GM21529 (cell line): ENCODE measurements around the gene TTC21A.
A peak's percentile ranks its signal among the peaks of the same experiment; 100 is the strongest.
"Not testable (repeated sequence)": the region's sequence is repeated elsewhere in the genome, so short reads cannot be mapped to it uniquely, and the experiment has no call there.

Experiments
- ATAC-seq: cut with Tn5 transposase; IDR thresholded peaks from one replicate; pipeline ENCODE4 v1.9.1; 2021; ENCODE audit not compliant: unreplicated experiment

The TTC21A gene, protein sequence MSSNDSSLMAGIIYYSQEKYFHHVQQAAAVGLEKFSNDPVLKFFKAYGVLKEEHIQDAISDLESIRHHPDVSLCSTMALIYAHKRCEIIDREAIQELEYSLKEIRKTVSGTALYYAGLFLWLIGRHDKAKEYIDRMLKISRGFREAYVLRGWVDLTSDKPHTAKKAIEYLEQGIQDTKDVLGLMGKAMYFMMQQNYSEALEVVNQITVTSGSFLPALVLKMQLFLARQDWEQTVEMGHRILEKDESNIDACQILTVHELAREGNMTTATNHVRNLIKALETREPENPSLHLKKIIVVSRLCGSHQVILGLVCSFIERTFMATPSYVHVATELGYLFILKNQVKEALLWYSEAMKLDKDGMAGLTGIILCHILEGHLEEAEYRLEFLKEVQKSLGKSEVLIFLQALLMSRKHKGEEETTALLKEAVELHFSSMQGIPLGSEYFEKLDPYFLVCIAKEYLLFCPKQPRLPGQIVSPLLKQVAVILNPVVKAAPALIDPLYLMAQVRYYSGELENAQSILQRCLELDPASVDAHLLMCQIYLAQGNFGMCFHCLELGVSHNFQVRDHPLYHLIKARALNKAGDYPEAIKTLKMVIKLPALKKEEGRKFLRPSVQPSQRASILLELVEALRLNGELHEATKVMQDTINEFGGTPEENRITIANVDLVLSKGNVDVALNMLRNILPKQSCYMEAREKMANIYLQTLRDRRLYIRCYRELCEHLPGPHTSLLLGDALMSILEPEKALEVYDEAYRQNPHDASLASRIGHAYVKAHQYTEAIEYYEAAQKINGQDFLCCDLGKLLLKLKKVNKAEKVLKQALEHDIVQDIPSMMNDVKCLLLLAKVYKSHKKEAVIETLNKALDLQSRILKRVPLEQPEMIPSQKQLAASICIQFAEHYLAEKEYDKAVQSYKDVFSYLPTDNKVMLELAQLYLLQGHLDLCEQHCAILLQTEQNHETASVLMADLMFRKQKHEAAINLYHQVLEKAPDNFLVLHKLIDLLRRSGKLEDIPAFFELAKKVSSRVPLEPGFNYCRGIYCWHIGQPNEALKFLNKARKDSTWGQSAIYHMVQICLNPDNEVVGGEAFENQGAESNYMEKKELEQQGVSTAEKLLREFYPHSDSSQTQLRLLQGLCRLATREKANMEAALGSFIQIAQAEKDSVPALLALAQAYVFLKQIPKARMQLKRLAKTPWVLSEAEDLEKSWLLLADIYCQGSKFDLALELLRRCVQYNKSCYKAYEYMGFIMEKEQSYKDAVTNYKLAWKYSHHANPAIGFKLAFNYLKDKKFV (N-terminal part only)

DNA sequence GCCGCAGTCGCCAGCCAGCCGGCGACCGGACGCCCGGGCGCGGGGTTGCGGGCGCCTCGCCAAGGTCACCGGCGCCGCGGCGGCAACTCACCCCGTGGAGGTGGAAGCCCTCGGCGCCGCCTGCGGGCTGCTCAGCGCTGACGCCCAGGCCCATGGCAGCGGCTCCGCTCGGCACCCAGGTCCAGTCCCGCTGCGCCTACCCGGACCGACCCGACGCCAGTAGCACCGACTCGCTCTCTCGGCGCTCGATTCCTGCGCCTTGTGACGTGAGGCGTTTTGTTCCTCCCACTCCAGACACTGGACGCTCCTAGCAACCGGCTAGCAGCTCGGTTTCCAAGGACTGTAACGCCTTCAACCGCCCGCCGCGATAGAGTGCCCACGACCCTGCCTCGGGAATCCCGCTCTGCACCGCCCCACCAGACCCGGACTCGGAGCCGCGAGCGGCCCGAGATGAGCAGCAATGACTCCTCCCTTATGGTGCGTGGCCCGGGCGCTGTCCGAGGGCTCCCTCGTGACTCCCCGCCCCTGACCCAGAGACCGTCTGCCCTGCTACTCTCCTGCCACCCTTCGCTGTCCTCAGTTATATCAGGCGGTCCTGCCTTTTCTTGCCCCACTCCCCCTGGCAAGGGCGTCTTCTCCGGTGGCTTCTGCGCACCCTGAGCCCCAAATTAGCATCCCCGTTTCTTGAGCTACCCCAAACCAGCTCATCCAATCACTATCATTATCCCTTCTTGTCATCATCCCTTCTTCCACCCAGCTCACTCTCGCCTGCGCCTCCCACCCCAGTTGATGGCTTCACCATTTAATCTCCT is at the start of gene TTC21A, which contains the start of gene GORASP1:
TSS of gene TTC21A (plus strand) at position 293 of the 812 bp plus-strand sequence. CDS start at position 451, 158 bp downstream.
TSS of gene GORASP1 (minus strand) at position 240 of the 812 bp plus-strand sequence. CDS start at position 154, 86 bp downstream.
- peak; percentile 62 for ATAC-seq

DNA sequence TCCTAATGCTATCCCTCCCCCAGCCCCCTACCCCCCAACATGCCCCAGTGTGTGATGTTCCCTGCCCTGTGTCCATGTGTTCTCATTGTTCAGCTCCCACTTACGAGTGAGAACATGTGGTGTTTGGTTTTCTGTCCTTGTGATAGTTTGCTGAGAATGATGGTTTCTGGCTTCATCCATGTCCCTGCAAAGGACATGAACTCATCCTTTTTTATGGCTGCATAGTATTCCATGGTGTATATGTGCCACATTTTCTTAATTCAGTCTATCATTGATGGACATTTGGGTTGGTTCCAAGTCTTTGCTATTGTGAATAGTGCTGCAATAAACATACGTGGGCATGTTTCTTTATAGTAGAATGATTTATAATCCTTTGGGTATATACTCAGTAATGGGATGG is 46.3 kb upstream of the TTC21A start:
- not testable (repeated sequence) for ATAC-seq

DNA sequence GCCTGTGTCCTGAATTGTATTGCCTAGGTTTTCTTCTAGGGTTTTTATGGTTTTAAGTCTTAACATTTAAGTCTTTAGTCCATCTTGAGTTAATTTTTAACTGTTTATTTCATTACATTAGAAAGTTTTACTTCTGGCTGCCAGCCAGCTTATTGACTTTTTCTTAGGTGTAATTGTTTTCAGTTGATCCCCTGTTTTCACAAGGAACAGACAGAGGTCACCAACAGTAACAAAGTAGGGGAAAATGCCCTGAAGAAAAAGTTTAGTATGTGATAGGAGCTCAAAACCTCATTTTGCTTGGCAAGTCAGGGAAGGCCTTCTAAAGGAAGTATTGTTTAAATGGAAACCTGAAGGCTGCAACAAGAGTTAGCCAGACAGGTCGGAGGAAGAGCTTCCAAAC is 45.3 kb upstream of the TTC21A start:
- ATAC-seq, result no peak

DNA sequence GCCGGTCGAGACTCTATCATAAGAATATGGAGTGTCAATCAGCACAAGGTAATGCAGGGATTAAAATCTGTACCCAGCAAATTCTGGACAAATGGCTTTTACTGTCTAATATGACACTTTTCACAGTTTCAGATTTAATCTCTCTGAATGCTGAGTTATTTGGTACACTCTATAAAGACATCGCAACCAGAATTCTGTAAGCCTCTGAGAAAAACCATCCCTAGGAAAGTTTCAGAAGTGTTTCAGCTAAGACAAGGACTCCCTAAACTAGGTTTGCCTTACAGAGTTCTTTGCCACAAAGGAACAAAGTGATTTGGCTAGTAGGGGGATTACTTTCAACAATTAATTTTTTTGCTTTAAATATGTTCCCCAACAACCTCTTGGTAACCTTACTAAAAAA is 44.3 kb upstream of the TTC21A start:
- ATAC-seq, result no peak

DNA sequence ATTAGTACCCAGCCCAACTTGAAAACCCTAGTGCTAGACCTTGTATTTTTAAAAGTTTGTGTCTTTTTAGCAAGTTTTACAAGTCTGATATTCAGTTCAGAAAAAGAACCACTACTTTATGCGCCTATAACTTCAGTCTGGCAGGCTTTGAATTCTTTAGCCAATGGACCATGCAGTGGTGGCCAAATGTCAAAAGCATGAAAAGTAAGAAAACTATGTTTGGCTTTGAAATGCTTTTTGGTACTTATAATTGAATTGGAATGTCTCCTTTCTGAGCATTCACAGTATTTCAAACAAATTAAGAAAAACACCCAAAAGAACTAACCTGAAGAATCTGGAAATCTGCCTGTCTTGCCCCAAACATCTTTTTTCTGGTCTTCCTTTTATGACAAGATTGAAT is 42.8 kb upstream of the TTC21A start:
- no peak for ATAC-seq

GRCh38 chr3:39065197-39065596 is 42.3 kb upstream of the TTC21A start:
- peak; percentile 98 for ATAC-seq

GRCh38 chr3:39067286-39067685 is 40.2 kb upstream of the TTC21A start:
- no peak for ATAC-seq

DNA sequence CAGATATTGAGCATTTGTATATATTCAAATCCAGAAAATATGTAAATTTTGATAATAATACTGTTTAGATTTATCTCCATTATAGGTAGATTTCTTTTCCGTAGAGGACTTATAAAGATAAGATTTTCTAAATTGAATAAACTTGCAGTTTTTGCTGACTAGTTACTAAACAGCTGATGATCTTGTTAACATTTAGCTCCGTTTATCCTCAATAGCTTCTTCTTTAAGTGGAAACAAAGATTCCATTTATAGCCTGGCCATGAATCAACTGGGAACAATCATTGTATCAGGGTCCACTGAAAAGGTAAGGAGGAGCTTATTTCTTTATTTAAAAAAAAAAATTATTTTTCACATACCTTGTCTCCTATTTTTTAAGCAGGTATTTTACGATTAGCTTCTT is 38.9 kb upstream of the TTC21A start:
- no peak for ATAC-seq

- ATAC-seq, result no peak
These were observed 31.6 kb upstream of the TTC21A start for GRCh38 chr3:39075910-39076309.

DNA sequence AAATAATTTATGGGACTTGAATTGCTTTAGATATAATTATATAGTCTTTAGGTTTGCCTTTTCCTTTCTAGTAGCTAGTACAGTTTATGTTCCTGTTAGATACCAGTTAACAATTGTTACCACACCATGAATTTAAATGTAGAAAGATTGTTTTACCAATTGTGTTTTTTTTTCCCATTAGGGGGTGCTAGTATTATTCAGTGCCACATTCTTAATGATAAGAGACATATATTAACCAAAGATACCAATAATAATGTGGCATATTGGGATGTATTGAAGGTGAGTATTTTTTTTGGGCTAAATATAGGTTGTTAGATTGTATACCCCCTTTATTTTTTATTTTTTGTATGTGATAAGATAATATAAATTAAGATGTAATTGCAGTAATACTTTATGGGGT is 27.9 kb upstream of the TTC21A start:
- no peak for ATAC-seq

DNA sequence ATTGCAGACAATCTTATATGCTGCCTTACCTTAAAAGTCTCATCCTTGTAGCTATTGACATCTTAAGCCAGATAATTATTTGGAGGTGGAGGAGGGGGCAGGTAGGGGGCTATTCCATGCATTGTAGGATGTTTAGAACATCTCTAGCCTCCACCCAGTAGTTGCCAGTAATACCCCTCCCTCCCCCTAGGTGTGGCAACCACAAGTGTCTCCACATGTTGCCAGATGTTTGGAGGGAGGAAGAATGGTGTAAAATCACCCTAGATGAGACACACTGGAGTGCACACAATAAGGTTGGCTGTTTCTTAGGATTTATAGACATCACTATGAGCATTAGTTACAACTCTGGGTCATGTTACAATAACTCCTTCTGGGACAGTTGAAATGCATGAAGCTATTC is 27.5 kb upstream of the TTC21A start:
- no peak for ATAC-seq

DNA sequence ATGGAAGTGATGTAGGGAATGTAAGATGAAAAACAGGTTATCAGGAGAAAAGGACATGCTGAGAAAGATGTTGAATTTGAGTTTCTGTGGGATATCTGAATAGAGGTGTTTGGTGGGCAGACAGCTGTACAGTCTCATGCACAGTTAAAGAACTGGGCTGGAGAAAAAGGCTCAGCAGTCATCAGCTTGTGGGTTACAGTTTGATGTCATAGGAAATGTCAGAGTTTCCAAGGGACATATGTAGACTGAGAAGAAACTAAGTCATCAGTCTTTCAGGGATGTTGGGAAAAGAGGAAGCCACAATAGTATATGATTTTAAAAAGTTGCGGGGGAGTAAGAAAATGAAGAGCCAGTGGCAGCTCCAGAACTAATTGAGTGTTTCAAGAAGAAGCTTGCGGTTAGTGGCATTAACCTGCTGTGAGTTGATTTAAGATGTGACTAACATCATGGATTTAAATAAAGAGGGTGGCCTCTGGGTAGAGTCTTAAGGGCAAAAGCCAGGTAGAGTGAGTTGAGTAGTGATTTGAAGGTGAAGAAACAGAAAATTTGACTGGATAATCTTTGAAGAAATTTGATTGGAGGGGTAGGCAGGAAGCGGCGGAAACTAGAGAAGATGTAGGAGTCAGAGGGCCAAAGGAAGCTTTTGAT is 24.7 kb upstream of the TTC21A start:
- ATAC-seq, result no peak

- peak; percentile 82 for ATAC-seq
These were observed 21.3 kb upstream of the TTC21A start for GRCh38 chr3:39086144-39086543.

- no peak for ATAC-seq
These were observed 19.0 kb upstream of the TTC21A start for GRCh38 chr3:39088456-39088855.

GRCh38 chr3:39088889-39089288 is 18.6 kb upstream of the TTC21A start:
- no peak for ATAC-seq

GRCh38 chr3:39090922-39091321 is 16.6 kb upstream of the TTC21A start:
- no peak for ATAC-seq

DNA sequence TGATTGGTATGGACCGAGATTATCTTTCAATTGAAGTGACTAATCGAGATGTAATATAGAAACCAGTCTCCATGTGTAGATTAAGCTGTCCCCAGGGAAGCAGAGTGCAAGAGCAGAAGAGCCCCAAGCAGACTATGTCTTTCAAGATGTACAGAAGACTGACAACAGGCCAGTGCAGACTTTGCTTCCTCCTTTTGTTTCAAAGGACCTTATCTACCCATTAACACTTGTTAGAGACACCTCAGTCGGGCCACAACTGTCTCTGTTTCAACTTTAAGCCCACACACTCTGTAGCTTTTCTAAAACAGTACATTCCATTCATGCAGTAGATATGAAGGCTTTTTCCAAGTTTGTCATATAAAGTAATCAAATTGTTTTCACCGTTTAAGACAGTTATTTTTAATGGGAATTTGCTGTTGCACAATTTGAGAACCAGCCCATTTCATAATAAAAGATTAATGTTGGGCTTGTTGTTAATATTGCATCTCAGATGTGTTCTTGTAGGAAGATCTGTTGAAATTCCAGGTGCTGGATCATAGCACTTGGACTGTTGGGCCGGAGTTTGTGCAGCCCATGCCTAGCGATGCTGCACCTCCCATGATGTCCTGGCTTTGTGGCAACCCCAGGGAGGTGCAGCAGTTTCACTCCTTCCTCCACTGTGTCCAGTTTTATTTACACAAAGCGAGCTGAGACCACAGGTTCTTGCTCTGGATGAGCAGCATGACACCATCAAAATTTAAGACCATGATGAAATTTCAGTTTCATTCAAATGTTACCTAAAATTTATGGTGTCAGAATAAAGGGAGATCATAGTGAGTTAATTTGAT is 12.4 kb upstream of the TTC21A start:
- ATAC-seq, result no peak

- no peak for ATAC-seq
These were observed 11.7 kb upstream of the TTC21A start for GRCh38 chr3:39095778-39096177.

DNA sequence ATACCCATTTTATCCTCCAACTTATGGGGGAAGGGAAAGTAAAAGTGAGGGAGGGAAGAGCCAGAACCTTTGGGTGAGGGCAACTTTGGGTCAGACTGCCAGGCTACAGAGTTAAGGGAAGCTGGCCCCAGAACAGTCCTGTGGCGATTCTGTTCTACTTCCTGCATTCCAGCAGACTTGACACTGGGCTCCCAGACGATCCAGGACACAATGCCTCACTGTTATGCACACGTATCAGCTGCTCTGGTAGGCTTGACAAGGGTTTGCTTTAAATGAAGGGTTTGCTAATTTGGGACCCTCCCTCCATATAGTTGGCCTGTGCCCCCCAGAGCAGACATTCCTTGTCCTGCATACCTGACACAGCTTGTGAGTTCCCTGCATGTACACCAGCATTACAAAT is 10.7 kb upstream of the TTC21A start:
- ATAC-seq, result no peak
